Stimulated activated CD4-positive, alpha-beta T cell treated with anti-CD3 and anti-CD28 coated beads, Interleukin-1b, Interleukin-23, amount 100 ng/mL, for 24 hours (primary cell): ENCODE results near the gene RUNDC3A.
"Not testable (repeated sequence)": the region's sequence is repeated elsewhere in the genome, so short reads cannot be mapped to it uniquely, and the experiment has no call there.

Experiments
- DNase-seq, 4 experiments: peaks; one replicate each; pipeline ENCODE4 v3.0.0-alpha.2; 2020; ENCODE audit warnings: low read depth in 4 of 4, low spot score in 1 of 4

Gene RUNDC3A

DNA sequence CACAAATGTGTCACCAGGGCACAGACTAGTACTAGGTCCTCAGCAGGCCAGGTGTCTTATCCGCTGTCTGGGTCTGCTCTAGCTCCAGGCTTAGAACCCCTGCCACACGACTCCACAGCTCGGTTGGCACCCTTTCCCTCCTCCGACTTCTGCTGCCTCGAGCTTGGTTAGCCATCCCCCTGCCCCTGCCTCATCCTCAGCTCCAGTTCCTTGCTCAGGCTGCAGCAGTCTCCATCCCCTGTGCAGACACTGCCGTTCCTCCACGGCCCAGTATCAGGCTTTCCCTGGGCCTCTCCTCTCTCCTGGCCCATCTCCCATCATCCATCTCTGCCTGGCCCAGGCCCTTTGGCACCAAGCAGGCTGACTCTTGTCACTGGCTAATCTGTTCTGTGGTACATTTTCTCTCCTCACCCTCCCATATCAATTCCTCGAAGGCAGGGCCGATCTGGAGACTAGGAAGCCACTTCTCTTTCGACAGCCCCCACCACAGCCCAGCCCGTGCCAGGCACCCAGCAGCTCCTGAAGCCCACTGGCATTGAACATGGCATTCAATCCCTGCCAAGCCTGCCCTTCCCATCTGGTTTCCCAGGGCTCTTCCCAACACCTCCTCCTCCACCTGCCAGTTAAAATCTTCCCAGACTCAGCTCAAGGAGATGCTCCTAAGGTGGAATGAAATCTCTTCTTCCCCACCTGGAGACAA, 35.3 kb downstream of the RUNDC3A start:
- no peak for DNase-seq

DNA sequence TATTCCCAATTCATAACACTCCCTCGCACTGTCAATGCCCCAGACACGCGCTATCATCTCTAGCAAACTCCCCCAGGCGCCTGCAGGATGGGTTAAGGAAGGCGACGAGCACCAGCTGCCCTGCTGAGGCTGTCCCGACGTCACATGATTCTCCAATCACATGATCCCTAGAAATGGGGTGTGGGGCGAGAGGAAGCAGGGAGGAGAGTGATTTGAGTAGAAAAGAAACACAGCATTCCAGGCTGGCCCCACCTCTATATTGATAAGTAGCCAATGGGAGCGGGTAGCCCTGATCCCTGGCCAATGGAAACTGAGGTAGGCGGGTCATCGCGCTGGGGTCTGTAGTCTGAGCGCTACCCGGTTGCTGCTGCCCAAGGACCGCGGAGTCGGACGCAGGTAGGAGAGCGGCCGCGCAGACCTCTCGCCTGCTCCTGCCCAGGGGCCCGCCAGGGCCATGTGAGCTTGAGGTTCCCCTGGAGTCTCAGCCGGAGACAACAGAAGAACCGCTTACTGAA, 36.6 kb downstream of the RUNDC3A start, which contains the start of gene GRN:
Gene GRN, plus strand, starts transcription at position 364 of the 515 bp plus-strand sequence. CDS start 3,863 bp downstream, outside the sequence.
- DNase-seq, result peak; percentile 57 to 83 (median 65)

DNA sequence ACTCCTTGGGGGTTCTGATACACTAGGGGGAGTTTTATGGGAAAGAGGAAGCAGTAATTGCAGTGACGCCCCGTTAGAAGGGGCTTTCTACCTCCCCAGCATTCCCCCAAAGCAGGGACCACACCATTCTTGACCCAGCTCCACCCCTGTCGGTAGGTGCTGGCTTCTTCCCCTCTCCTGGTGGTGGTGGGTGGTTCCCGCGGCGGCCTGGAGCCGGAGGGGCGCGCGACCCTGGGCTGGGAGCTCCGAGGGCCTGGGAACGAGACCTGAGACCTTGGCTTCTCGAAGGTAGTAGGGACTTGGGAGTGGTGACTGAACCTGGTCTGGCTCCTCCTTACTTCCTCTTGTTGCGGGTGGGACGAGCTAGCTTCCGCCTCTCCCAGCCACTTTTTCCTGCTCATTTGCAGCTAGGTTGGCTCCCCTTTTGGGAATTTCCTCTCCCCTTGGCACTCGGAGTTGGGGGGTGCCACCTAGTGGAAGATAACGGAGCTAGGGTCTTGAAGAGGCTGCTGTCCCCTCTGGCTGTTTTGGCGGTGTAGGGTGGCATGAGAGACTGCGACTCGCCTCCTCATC, 37.1 kb downstream of the RUNDC3A start:
- no peak for DNase-seq

DNA sequence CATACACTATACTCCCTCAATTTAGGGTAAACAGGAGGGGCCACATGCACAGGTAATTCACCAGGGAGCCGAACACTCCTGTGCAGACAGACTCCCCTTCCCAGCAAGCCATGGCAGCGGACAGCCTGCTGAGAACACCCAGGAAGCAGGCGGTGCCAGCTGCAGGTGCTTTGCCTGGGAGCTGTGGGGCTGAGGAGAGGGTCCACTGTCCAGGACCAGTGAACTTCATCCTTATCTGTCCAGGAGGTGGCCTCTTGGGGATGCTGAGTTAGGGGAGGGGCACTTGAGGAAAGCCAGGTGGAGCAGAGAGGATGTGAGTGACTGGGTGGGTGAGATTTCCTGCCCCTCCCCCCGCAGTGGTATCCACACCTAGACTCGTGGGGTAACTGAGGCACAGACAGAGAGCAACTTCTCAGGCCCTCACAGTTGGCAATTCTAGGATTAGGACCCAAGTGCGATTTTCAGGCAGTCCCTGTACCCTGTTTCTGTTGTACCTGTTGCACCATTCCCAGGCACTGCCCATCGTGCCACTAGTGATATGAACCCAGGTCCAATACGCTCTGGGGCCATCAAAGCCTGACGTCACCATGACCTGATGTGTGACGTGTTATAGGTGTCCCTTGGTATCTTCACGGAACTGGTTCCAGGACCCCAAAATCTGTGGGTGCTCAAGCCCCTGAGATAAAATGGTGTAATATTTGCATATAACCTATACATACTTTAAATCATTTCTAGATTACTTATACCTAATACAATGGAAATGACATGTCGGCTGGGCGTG, 37.9 kb downstream of the RUNDC3A start:
- DNase-seq, result no peak

DNA sequence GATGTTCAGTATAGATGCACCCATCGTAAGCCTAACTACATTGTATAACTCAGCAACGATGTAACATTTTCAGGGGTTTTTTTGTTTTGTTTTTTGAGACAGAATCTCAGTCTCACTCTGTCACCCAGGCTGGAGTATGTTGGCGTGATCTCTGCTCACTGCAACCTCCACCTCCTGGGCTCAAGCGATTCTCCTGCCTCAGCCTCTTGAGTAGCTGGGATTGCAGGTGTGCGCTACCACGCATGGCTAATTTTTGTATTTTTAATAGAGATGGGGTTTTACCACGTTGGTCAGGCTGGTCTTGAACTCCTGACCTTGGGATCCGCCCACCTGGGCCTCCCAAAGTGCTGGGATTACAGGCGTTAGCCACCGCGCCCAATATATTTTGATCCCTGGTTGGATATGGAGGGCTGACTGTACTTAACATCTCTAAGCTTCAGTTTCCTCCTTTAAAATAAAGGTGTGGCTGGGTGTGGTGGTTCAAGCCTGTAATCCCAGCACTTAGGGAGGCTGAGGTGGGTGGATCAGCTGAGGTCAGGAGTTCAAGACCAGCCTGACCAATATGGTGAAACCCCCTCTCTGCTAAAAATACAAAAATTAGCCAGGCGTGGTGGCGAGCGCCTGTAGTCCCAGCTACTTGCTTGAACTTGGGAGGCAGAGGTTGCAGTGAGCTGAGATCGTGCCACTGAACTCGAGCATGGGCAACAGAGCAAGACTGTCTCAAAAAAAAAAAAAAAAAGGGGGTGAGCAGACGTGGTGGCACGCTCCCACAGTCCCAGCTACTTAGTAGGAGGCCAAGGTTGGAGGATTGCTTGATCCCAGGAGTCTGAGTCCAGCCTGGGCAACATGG, 39.0 kb downstream of the RUNDC3A start:
- not testable (repeated sequence) for DNase-seq

DNA sequence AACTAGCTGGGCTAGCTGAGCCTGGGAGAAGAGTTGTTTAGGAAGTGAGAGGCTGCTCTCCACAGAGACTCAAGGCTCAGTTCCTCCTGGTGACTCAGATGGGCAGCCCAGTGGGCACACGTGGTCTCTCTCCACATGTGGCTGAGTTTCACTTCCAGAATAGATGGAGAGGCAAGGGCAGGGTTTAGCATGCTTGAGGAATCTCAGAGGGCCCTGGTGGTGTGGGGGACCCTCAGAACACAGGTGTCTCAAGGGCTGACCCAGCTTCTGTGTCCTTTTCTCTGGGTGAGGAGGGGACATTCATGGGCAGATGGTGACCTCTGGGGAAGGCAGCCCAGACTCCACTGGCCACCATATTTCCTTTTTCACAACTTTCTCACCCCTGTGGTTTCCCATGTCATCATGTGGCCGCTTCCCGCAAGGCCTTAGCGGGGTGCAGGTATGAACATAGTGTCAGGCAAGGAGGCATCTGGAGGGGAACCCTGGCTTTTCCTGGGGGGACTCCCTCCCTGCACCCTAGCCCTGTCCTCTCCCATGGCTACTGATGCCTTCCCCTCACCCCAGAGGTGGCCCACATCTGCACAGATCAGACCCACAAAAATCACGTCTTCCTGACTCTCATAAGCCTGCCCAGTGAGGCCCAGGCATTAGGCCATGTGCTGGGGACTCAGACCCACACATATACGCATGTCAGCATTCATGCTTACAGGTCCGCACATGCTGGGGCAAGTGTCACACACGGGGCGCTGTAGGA, 40.0 kb downstream of the RUNDC3A start:
- DNase-seq, result no peak

DNA sequence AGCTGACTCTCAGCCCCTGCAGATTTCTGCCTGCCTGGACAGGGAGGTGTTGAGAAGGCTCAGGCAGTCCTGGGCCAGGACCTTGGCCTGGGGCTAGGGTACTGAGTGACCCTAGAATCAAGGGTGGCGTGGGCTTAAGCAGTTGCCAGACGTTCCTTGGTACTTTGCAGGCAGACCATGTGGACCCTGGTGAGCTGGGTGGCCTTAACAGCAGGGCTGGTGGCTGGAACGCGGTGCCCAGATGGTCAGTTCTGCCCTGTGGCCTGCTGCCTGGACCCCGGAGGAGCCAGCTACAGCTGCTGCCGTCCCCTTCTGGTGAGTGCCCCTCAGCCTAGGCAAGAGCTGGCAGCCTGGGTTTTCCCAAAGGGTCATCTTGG, 40.6 kb downstream of the RUNDC3A start:
- DNase-seq, result no peak

DNA sequence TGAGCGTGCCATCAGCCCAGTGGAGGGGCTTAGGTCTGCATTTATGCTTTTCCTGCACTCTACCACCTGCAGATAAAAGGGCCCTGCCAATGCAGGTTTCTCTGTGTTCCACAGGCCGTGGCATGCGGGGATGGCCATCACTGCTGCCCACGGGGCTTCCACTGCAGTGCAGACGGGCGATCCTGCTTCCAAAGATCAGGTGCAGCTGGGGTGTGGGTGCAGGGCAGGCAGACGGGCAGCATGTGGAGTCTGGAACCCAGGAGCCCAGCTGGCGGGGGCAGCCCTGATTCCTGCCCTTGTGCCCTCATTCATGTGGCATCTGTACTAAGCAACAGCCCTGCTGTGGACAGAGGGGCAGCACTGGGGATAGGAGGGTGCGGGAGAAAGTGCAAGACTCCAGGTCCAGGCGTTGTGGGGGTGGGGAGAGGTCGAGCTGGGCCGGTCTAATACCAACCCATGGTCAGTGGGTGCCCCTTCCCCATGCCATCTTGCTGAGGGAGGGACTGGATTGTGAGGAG, 41.2 kb downstream of the RUNDC3A start:
- DNase-seq, result no peak

DNA sequence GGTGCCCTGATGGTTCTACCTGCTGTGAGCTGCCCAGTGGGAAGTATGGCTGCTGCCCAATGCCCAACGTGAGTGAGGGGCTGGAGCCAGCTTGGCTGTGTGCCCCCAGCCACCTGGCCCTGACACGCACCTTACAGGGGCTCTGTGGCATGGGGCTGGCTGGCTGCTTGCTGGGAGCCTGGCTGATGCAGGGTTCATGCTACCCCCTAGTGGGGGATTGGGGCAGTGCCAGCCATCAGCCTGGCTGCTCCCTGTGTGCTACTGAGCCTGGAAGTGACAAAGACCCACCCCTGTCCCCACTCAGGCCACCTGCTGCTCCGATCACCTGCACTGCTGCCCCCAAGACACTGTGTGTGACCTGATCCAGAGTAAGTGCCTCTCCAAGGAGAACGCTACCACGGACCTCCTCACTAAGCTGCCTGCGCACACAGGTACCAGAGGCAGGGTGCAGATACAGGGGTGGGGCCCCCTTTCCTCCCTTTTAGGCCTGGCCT, 42.4 kb downstream of the RUNDC3A start:
- peak; percentile 54 to 68 (median 60) for DNase-seq

DNA sequence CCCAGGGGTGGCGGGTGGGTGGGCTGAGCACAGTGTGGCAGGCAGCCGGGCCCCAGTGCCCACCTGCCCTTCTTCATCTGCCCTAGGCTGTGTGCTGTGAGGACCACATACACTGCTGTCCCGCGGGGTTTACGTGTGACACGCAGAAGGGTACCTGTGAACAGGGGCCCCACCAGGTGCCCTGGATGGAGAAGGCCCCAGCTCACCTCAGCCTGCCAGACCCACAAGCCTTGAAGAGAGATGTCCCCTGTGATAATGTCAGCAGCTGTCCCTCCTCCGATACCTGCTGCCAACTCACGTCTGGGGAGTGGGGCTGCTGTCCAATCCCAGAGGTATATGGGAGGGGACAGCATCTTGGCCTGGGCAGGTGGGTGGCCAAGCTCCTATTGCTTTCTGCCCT, 43.1 kb downstream of the RUNDC3A start:
- DNase-seq, result no peak

DNA sequence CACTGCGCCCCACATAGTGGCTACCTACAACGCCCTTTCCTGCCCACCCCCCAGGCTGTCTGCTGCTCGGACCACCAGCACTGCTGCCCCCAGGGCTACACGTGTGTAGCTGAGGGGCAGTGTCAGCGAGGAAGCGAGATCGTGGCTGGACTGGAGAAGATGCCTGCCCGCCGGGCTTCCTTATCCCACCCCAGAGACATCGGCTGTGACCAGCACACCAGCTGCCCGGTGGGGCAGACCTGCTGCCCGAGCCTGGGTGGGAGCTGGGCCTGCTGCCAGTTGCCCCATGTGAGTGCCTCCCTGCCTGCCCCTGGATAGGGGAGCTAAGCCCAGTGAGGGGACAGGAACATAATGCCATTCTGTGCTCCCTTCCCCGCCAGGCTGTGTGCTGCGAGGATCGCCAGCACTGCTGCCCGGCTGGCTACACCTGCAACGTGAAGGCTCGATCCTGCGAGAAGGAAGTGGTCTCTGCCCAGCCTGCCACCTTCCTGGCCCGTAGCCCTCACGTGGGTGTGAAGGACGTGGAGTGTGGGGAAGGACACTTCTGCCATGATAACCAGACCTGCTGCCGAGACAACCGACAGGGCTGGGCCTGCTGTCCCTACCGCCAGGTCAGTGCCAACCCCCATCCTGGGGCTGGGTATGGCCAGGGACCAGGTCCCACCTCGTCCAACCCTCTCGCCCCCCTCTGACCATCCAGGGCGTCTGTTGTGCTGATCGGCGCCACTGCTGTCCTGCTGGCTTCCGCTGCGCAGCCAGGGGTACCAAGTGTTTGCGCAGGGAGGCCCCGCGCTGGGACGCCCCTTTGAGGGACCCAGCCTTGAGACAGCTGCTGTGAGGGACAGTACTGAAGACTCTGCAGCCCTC, 43.8 kb downstream of the RUNDC3A start:
- DNase-seq, result no peak

DNA sequence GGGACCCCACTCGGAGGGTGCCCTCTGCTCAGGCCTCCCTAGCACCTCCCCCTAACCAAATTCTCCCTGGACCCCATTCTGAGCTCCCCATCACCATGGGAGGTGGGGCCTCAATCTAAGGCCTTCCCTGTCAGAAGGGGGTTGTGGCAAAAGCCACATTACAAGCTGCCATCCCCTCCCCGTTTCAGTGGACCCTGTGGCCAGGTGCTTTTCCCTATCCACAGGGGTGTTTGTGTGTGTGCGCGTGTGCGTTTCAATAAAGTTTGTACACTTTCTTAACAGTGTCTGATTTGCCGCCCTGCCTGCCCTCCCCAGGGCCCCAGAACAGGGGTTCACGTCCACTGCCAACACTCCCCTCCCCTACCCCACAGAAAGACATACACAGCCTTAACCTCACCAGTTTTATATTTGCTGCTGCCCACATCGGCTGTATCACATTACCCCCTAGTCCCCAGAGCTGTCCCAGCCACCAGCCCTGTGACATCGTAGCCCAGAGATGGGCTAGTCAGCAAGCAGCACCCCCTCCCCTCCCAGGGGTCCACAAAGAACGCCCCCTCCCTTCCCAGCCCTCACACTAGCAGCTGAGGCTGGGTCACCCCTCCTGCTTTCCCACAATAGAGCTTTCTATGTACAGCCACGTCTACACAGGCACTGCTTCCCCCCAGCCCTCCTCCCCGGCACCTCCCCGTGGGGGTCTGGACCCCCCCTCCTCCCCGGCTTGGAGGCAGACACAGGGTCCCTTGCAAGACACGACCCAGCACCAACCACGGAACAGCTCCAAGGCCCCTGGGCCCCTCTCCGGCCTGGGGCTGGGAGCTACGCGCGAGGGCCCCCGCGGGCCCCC, 44.6 kb downstream of the RUNDC3A start:
- no peak for DNase-seq

DNA sequence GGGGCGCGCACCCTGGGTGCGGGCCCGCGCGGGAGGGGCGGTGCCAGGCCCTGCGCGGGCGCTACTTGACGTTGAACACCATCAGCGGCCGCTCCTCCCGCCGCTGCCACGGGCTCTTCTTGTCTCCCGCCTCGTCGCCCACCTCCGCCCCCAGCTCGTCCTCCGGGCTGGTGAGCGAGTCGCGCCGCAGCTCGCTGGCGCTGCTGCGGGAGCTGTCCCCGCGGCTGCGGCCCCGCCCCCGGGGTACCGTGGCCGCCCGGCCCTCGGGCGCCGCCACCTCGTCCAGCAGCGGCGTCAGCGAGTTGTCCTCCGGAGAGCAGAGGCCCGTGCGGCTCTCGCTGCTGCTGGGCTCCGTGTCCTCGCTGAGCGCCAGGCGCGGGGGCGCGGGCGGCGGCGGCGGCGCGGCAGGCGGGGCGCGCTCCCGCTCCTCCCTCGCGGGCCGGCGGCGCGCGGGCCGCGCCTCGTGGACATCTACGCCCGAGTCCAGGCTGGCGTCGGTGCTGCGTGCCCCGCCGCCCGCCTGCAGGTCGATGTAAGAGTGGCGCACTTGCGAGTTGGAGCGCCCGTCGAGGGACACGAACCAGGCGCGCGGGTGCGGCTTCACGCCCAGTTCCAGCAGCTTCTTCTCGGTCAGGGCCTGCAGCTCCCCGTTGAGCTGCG, 45.4 kb downstream of the RUNDC3A start:
- no peak for DNase-seq

DNA sequence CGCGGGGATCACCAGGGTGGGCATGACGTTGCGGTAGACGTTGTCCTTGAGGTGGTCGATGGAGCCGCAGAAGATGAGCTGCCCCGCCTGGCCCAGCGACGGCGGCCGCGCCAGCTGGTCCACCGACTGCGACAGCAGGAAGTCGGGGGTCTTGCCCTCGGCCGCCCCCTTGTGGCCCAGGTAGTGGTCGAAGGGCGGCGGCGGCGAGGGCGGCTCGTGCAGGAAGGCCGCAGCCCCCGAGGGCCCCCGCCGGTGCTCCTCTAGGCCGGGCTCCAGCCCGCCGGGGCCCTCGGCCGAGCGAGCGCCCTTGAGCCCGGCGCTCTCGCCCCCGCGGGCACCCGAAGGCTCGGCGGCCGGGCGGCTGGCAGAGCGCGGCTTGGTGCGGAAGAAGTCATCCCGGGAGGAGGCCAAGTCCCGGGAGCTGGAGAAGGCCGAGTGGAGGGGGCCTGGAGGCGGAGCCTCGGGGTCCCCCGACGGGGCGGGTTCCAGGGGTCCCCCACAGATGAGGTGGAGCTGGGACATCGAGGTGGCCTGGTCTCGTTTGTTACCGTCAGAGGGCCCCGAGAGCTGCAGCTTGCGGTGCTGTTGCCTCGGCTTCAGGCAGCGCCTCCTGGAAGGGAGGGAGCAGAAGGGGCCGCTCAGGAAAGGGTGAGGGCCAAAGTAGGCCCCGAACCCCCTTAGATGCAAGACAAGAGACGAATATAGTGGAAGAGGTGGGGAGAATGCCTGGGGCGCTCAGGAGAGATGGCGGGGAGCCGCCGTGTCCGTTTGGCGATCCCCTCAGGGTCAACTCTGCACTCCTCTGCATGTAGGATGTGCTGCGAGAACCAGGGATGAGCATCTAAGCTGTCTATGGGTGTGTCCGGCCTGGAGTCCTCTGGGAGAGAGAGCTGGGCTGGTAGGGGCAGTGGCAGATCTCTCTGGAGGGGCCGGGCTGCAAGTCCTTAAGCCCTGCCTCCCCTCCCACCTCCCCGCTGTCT, 46.5 kb downstream of the RUNDC3A start:
- peak in 1 of 4 experiments; percentile 45 for DNase-seq

DNA sequence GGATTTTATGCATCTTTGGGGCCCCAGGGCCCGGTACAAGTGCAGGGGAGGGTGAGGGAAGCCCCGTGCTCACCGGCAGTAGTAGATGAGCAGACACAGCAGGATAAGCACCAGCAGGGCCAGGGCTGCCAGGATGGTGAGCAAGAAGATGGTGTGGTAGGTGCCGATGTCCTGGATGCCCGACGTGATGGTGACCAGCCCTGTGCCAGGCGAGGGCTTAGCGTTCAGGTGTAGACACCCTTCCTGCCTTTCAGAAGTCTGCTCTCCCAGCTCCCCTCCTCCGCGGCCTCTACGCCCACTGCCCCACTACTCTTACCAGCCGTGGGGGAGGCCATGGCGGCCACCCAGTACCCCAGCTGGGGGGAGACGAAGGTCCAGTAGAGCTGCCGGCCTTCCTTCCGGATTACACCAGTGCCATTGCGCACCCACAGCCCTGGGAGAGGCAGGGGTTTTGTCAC, 47.3 kb downstream of the RUNDC3A start:
- DNase-seq, result no peak

DNA sequence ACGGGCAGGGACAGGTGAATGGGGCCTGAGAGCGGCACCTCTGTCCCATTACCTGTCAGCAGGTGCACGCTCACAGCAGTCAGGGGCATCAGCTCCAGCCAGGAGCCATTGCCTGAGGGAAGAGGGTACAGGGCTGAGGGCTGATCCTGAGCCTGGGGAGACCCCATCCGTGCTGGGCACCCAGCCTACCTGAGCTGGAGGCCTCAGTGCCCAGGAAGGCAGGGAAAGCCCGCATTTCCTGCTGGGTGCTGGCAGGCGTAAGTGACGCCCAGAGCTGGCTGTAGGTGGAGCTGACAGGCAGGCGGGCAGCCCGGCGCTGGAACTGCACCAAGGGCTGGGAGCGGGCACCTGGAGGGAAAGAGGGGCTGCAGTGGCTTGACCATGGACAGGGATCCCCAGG, 47.8 kb downstream of the RUNDC3A start:
- no peak for DNase-seq
